ENCODE measurements around the gene DAZAP1.

Gene DAZAP1

DNA sequence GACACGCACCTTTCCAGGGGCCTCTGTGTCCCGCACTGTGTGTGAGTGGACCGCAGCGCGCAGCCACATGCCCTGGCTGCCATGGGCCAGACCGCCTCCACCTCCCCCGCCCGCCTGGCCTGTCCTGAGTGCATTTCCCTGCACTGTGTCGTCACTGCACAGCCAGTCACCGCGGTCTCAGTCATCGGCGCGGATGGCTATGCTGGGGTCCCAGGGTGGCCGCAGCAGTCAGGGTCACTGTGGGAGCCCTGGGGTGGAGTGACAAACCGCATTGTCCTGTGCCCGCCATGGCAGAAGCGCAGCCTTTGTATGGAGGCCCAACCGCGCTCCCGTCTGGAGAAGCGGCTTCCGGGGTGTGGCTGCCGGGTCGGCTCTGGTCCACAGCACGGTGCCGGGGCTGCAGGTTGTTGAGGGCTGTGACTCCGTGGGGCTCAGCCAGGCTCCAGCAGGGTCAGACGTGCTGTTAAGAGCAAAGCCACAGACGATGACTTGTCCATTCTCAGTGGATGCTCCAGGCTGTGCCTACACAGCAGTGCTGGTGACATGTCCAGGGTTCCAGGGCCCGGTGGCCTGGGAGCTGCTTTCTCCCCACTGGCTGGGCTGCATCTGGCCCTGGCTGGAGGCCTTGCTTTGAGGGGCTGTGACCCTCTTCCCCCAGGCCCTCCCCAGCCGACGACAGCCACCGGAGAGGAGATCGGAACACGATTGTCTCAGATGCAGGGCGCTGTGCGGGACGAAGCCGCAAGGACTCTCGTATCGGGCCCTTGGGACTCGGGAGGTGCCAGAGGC is 30.0 kb upstream of the DAZAP1 start:
- no peak for DNase-seq

GRCh38 chr19:1377965-1378785 is 29.2 kb upstream of the DAZAP1 start:
- DNase-seq, result no peak

DNA sequence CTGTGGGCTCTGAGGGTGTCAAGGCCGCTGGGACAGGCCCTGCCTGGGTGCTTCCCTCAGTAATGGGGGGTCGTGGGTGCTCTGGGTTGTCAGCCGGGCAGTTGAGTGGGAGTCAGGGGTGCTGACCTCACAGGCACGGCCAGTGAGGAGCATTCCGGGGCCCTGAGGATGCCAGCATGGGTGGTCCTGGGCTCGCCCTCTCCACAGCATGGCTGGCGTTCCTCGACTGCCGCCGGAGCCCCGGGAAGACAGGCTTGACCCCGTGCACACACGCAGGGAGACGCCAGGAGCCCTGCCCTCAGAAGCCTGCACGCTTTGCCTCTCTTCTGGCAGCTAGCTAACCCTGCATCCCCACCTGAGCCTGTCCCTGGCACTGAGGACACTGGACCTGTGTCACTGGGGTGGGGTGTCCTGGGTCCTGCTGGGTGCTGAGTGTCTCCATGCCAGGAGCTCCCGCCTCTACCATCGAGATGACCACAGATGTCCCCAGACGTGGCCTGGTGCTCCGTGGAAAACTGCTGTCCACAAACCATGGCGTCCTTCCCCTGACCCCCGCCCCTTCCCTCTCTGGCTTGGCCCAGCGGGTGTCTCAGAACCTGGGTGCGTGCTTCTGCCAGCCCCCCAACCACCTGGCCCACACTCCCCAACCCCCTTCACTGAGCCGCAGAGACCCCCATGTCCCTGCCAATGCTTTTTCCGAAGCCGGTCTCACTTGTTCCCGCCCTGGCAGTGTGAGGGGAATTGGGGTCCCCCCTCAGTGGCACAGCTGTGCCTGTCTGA is 28.1 kb upstream of the DAZAP1 start:
- no peak for DNase-seq

DNA sequence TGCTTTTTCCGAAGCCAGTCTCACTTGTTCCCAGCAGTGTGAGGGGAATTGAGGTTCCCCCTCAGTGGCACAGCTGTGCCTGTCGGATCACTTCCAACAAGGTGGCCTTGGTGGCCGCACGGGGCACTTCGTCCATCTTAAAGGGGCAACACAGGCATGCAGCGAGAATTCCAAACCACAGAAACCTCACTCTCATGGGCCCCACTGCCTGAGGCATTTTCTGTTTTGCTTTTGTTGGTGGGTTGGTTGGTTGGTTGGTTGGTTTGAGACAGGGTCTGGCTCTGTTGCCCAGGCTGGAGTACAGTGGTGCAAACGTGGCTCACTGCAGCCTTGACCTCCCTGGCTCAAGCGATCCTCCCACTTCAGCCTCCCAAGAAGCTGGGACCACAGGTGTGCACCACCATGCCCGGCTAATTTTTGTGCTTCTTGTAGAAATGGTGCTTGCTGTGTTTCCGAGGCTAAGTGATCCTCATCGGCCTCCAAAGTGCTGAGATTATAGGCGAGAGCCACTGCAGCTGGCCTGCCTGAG is 27.4 kb upstream of the DAZAP1 start:
- no peak for DNase-seq

GRCh38 chr19:1382250-1382649 is 25.1 kb upstream of the DAZAP1 start:
- no peak for DNase-seq

- DNase-seq, result no peak
Measured at GRCh38 chr19:1383017-1383311, 24.4 kb upstream of the DAZAP1 start.

GRCh38 chr19:1383312-1384084 is 23.9 kb upstream of the DAZAP1 start, which contains the start of gene NDUFS7:
TSS of gene NDUFS7 (plus strand) at chr19:1383907. CDS start at chr19:1383927, 20 bp downstream.
- peak; percentile 81 to 87 for DNase-seq

DNA sequence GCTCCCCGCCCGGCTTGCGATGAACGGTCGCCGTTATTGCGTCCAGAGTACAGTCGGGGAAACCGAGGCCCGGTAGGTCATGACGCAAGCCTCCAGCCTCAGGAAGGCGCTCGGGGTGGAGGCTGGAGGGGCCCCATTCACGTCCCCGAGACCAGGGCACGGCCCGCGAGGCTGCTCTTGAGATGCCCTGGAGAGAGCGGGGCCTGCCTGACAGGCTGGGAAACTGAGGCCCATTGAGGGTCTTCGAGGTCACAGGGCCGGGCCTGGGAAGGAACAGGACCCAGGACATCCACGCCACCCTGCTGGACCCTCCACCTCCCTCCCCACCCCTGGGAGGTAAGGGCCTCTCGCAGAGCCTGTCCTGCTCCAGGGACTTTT is 23.3 kb upstream of the DAZAP1 start:
- DNase-seq, result no peak

GRCh38 chr19:1384478-1385110 is 22.8 kb upstream of the DAZAP1 start:
- DNase-seq, result no peak

DNA sequence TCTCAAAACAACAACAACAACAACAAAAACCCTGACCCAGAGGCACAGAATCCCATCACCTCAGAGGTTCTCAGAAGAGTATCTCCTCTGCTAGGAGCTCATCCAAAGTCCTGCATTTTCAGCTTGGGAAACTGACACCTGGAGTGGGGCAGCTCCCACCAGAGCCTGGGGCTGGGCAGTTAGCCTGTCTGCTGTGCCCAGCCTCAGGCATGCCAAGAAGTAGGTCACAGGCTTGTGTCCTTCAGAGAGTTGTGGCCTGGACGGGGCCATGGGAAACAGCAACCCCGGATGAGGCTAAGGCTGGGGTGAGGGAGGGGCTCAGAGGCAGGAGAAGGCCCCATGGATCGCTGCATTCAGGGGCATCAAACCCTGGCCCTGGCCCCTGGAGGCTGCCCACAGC is 21.6 kb upstream of the DAZAP1 start:
- DNase-seq, result no peak

GRCh38 chr19:1386945-1387683 is 20.3 kb upstream of the DAZAP1 start:
- DNase-seq, result no peak

- DNase-seq, result no peak
Measured at GRCh38 chr19:1387684-1388636, 19.4 kb upstream of the DAZAP1 start.

- no peak for DNase-seq
Measured at GRCh38 chr19:1388637-1389026, 18.8 kb upstream of the DAZAP1 start.

DNA sequence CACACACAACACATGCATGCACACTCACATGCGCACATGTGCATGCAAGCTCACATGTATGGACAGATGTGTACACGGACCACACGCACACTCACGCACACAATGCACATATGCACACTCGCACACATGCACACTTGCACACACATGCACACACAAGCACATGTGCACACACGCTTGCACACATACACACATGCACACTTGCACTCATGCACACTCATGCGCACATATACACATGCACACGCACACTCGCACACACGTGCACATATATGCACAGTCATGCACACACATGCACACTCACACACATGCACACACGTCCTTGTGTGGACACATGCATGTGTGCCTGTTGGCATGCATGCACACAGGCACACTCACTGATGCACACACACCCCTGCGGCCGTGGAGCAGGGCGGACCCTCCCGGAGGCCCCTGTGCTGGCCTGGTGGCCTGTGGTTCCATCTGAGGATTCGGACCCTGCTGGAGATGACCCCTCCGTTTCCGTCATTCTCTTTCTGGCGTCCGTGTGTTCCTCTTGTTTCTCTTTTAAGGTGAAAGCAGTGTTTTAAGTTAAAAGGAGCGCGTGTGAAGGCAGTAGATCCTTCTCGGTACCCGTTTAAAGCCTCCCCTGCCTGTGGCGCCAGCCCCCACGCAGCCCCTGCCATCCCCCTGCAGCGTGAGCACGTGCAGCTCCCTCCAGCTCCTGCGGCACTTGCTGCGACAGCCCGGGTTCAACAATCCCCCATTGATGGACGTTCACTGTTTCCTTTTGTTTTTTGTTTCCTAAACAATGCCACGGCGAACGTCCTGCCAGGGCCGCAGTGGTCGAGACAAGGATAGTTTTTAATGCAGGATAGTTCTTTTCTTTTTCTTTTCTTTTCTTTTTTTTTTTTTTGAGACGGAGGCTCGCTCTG is 18.1 kb upstream of the DAZAP1 start:
- DNase-seq, result no peak

GRCh38 chr19:1390890-1391423 is 16.4 kb upstream of the DAZAP1 start:
- DNase-seq, result no peak

- no peak for DNase-seq
Measured at GRCh38 chr19:1392407-1392806, 15.0 kb upstream of the DAZAP1 start.

DNA sequence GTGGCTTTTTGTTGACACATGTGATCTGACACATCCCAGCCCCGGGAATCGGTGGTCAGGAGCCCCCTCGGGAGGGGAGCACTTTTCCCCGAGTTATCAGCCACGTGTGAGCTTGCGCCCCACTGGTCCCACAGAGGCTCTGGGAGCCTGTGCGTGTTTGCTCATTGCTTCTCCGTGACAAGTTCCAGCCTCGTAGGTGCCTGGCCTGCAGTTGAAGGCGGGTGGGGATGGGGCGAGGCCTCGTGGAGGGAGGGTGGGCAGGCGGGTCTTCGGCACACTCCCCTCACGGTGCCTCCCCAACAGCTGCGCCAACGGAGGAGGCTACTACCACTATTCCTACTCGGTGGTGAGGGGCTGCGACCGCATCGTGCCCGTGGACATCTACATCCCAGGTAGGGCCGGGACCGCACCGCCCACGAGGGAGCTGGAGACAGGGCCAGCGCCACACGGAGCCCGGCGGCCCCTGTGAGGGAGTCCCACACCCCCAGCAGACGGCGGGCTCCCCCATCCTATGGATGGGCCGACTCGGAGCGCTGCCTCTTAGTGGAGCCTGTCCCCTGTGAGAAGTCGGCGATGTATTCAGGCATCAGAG is 14.4 kb upstream of the DAZAP1 start:
- DNase-seq, result no peak

- DNase-seq, result no peak
Measured at GRCh38 chr19:1393841-1394240, 13.5 kb upstream of the DAZAP1 start.
